Measurements from ENCODE around the gene PTPRM. TPM values are rescaled to one million over a fixed set of nuclear protein-coding genes. Genes with fewer than 3 reads are reported as not detected.

PTPRM gene
- total RNA-seq, 1 experiment from 2014 or later: 1.6 TPM

- BruUV-seq (replicated peaks): no TSS peak
- Histone ChIP-seq H3K36me3 (ENCODE audit: control insufficient read depth, insufficient read depth, low read length) (no peaks in the 10 kb centered on the region), H3K4me1 (ENCODE audit: control insufficient read depth, insufficient read depth, low read length) (no peaks in the 10 kb centered on the region), H3K4me3 (ENCODE audit: low read depth in 2 of 2, low read length in 2 of 2) (no peak overlapping the region), H3K9me3 (ENCODE audit: control insufficient read depth, insufficient read depth, low read depth, low read length) (no peaks in the 10 kb centered on the region), H3K27ac (ENCODE audit: low read length) (no peak overlapping the region), H3K27me3 (ENCODE audit: control insufficient read depth, insufficient read depth, low read length) (no peaks in the 10 kb centered on the region)
- TF ChIP-seq POLR2AphosphoS5 (IDR thresholded peaks at IDR 0.05; ENCODE audit: low read depth, low read length) (no peak), REST (IDR thresholded peaks at IDR 0.05; ENCODE audit: insufficient read depth in 1 of 2, low read depth in 2 of 2, low read length in 1 of 2) (no peak), TCF7L2 (IDR thresholded peaks at IDR 0.05; ENCODE audit: low read depth, low read length) (no peak), CTCF (IDR thresholded peaks at IDR 0.05) (no peak), SIN3A (IDR thresholded peaks at IDR 0.05; ENCODE audit: borderline replicate concordance, insufficient read depth, low read depth, low read length) (no peak)
- intact Hi-C loops (cut with micrococcal nuclease; ENCODE audit: unreplicated experiment) (no loop called here), in situ Hi-C loops (cut with HindIII; ENCODE audit: low pct_unique_long_range_greater_than_20kb, low sequenced_read_pairs) (no loop called here)
- ATAC-seq (no peak), DNase-seq (ENCODE audit: low read depth, low spot score) (no peak)
- POLR2A ChIA-PET: no interaction called here
- CTCF ChIA-PET: no interaction called here
Observed at GRCh38 chr18:7637269-7637668, 70.2 kb downstream of the PTPRM start.

- H3K27ac ChIP-seq (ENCODE audit: low read length): no peak overlapping the region
- POLR2A ChIA-PET: no interaction called here
Observed at GRCh38 chr18:7638321-7638720, 71.2 kb downstream of the PTPRM start.

More at GRCh38 chr18:7638321-7638720, 71.2 kb downstream of the PTPRM start:
- no TSS peak for BruUV-seq (replicated peaks)
- Histone ChIP-seq H3K9me3 (ENCODE audit: control insufficient read depth, insufficient read depth, low read depth, low read length) (no peaks in the 10 kb centered on the region), H3K36me3 (ENCODE audit: control insufficient read depth, insufficient read depth, low read length) (no peaks in the 10 kb centered on the region), H3K27me3 (ENCODE audit: control insufficient read depth, insufficient read depth, low read length) (no peaks in the 10 kb centered on the region), H3K4me3 (ENCODE audit: low read depth in 2 of 2, low read length in 2 of 2) (no peak overlapping the region), H3K4me1 (ENCODE audit: control insufficient read depth, insufficient read depth, low read length) (no peaks in the 10 kb centered on the region)
- no peak for TF ChIP-seq TCF7L2 (IDR thresholded peaks at IDR 0.05; ENCODE audit: low read depth, low read length)
- no peak for TF ChIP-seq CTCF (IDR thresholded peaks at IDR 0.05)
- TF ChIP-seq SIN3A (IDR thresholded peaks at IDR 0.05; ENCODE audit: borderline replicate concordance, insufficient read depth, low read depth, low read length): no peak
- no peak for TF ChIP-seq POLR2AphosphoS5 (IDR thresholded peaks at IDR 0.05; ENCODE audit: low read depth, low read length)
- TF ChIP-seq REST (IDR thresholded peaks at IDR 0.05; ENCODE audit: insufficient read depth in 1 of 2, low read depth in 2 of 2, low read length in 1 of 2): no peak
- no peak for ATAC-seq
- intact Hi-C loops (cut with micrococcal nuclease; ENCODE audit: unreplicated experiment): no loop called here
- in situ Hi-C loops (cut with HindIII; ENCODE audit: low pct_unique_long_range_greater_than_20kb, low sequenced_read_pairs): no loop called here
- CTCF ChIA-PET: no interaction called here
- DNase-seq (ENCODE audit: low read depth, low spot score): no peak

All from Panc1 (cell line).